Gastroesophageal sphincter (tissue), 4 donors: ENCODE results near the gene TPST2. TPM values are rescaled to one million over a fixed set of nuclear protein-coding genes. Genes with fewer than 3 reads are reported as not detected.

Experiments
- ATAC-seq: fragments of 150-250 bp; one replicate; pipeline ENCODE4 v1.9.1; 2016; ENCODE audit warnings: mild to moderate bottlenecking, moderate library complexity
- H3K27ac ChIP-seq, 4 donors: fragments of 200-600 bp; sonication (generic) in 3 of 4; 1 replicate in 3 of 4; 2 replicates in 1 of 4; pipeline ENCODE4 v1.5.1; 2016 to 2019
- H3K27me3 ChIP-seq: fragments of 200-600 bp; sonication (generic); one replicate; pipeline ENCODE4 v1.5.1; 2019
- H3K36me3 ChIP-seq, 2 donors: fragments of 200-600 bp; sonication (generic); one replicate each; pipeline ENCODE4 v1.5.1; 2019; ENCODE audit warnings: control low read depth in 1 of 2
- H3K4me1 ChIP-seq, 3 donors: fragments of 200-600 bp; sonication (generic); 1 replicate in 2 of 3; 2 replicates in 1 of 3; pipeline ENCODE4 v1.5.1; 2016 to 2019; ENCODE audit warnings: control low read depth in 2 of 3
- H3K4me3 ChIP-seq, 2 donors: fragments of 200-600 bp; sonication (generic); one replicate each; pipeline ENCODE4 v1.5.1; 2019; ENCODE audit warnings: mild to moderate bottlenecking in 1 of 2, moderate library complexity in 1 of 2
- H3K9me3 ChIP-seq, 3 donors: fragments of 200-600 bp; sonication (generic); one replicate each; pipeline ENCODE4 v1.5.1; 2017 to 2019; ENCODE audit warnings: control low read depth in 2 of 3
- EP300 ChIP-seq: sonication (generic); formaldehyde crosslinking; IDR thresholded peaks from one replicate; pipeline ENCODE4 v1.6.1; 2017; ENCODE audit warnings: antibody characterized with exemption, mild to moderate bottlenecking
- POLR2A ChIP-seq, 2 donors: fragments of 450-650 bp; IDR thresholded peaks; one replicate each; pipeline ENCODE4 v1.6.1; 2017; ENCODE audit warnings: antibody characterized with exemption in 2 of 2, mild to moderate bottlenecking in 2 of 2, moderate library complexity in 1 of 2
- POLR2AphosphoS5 ChIP-seq: sonication (generic); formaldehyde crosslinking; IDR thresholded peaks from one replicate; pipeline ENCODE4 v1.6.1; 2017; ENCODE audit warnings: antibody characterized with exemption
- WGBS, 2 donors: methylation state at CpG; one replicate each; pipeline ENCODE4 v1.1.5; 2018; ENCODE audit warnings: low coverage in 1 of 2; 5-methylcytosine and 5-hydroxymethylcytosine counted together
- total RNA-seq, 4 donors: library from RNA; depleted of rRNA; stranded (reverse); fragments of >200 nt; gene quantifications; one replicate each; pipeline ENCODE4 v1.1.0, GENCODE V29; 2016
- TF ChIP-seq, protein P1 (sequence below), 4 experiments: fragments of 200-600 bp in 2 of 4; fragments of 450-650 bp in 2 of 4; sonication (generic) in 1 of 4; IDR thresholded peaks; one replicate each; pipeline ENCODE4 v1.5.1; 2017 to 2019; ENCODE audit warnings: antibody characterized with exemption in 4 of 4, mild to moderate bottlenecking in 2 of 4, moderate library complexity in 2 of 4

The TPST2 gene
- total RNA-seq, 4 donors from 2014 or later, result 16.8 to 27.7 (median 21.0) TPM

DNA sequence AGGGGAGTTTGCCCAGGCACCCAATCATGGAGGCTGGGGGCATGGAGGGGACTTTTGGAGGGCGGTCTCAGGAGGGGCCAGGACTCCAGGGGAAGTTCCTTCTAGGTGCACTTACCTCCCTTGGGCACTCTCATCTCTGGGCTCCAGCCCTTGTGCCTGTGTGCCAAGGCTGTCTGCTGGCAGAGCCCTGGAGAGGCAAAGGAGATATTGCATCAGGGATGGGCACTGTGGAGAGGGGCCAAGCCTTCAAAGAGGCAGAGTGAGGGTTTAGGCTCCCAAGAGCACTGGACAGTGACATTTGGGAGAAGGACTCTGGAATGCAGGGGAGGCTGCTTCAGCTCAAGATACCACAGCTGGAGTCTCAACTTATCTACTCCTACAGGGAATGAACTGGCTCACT lies 45.4 kb downstream of the TPST2 start:
- H3K36me3 ChIP-seq, result peaks cover 0 to 27% of the 10 kb centered on the region in 2 donors
- no peak overlapping the region for H3K4me3 ChIP-seq
- H3K27ac ChIP-seq, result no peak overlapping the region
- H3K9me3 ChIP-seq, result no peaks in the 10 kb centered on the region
- no CpG with 5 or more reads among the region's 1 CpG for WGBS, 2 donors
- no peak for ATAC-seq
- H3K27me3 ChIP-seq, result no peaks in the 10 kb centered on the region
- no peaks in the 10 kb centered on the region for H3K4me1 ChIP-seq
- TF ChIP-seq, protein P1, sequence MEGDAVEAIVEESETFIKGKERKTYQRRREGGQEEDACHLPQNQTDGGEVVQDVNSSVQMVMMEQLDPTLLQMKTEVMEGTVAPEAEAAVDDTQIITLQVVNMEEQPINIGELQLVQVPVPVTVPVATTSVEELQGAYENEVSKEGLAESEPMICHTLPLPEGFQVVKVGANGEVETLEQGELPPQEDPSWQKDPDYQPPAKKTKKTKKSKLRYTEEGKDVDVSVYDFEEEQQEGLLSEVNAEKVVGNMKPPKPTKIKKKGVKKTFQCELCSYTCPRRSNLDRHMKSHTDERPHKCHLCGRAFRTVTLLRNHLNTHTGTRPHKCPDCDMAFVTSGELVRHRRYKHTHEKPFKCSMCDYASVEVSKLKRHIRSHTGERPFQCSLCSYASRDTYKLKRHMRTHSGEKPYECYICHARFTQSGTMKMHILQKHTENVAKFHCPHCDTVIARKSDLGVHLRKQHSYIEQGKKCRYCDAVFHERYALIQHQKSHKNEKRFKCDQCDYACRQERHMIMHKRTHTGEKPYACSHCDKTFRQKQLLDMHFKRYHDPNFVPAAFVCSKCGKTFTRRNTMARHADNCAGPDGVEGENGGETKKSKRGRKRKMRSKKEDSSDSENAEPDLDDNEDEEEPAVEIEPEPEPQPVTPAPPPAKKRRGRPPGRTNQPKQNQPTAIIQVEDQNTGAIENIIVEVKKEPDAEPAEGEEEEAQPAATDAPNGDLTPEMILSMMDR (IDR thresholded peaks at IDR 0.05), result no peak
- TF ChIP-seq POLR2A (IDR thresholded peaks at IDR 0.05) (no peak), POLR2AphosphoS5 (no peak), EP300 (no peak)

GRCh38 chr22:26542831-26543230 lies 47.1 kb downstream of the TPST2 start:
- Histone ChIP-seq H3K27ac (no peak overlapping the region), H3K4me1 (no peaks in the 10 kb centered on the region), H3K36me3 (peaks cover 0 to 34% of the 10 kb centered on the region in 2 donors), H3K4me3 (no peak overlapping the region), H3K9me3 (no peaks in the 10 kb centered on the region), H3K27me3 (no peaks in the 10 kb centered on the region)
- ATAC-seq, result no peak
- TF ChIP-seq POLR2AphosphoS5 (no peak), EP300 (no peak), POLR2A (IDR thresholded peaks at IDR 0.05) (no peak)
- TF ChIP-seq, protein P1 (IDR thresholded peaks at IDR 0.05), result no peak
- WGBS, 2 donors, result 46 to 100% methylated on average over 1 to 2 of the region's 3 CpGs

DNA sequence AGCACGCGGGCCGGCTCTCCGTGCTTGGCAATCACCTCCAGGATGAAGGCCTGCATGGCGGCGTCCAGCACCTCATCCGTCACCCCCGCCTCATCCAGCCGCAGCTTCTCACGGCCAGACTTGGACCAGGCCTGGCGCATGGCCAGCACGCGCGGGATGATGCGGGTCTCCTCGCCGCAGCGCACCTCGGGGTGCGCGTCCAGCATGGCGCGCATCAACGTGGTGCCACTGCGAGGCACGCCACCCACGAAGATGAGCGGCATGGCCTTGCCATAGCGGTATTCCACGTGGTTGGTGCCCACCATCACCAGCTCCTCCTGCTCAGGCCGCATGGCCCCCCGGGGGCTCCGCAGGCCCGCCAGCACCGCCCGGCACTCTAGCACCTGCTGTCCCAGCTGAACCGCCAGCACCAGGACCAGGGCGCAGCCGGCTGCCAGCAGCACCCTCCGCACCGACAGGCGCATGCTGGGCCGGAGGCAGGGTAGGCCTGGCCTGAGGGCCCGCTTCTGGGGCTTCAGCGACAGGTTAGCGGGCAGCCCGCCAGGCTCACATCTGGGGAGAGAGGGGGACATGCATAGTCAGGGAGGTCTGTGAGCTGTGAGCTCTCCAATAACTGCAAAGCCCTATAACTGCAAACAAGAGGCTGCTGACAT lies 48.6 kb downstream of the TPST2 start:
- ATAC-seq, result no peak

GRCh38 chr22:26540119-26540518 lies 49.8 kb downstream of the TPST2 start:
- no peak overlapping the region for H3K27ac ChIP-seq
- no peaks in the 10 kb centered on the region for H3K9me3 ChIP-seq
- H3K27me3 ChIP-seq, result no peaks in the 10 kb centered on the region
- H3K36me3 ChIP-seq, result peaks cover 0 to 48% of the 10 kb centered on the region in 2 donors
- ATAC-seq, result no peak
- H3K4me3 ChIP-seq, result no peak overlapping the region
- WGBS, 2 donors, result 100% methylated on average over 1 to 2 of the region's 2 CpGs
- no peaks in the 10 kb centered on the region for H3K4me1 ChIP-seq
- TF ChIP-seq POLR2AphosphoS5, result no peak
- TF ChIP-seq, protein P1 (IDR thresholded peaks at IDR 0.05), result no peak
- TF ChIP-seq EP300, result no peak
- TF ChIP-seq POLR2A (IDR thresholded peaks at IDR 0.05), result no peak

More for the DNA sequence above, 48.6 kb downstream of the TPST2 start:
- no peak overlapping the region for H3K4me3 ChIP-seq
- no peak overlapping the region for H3K27ac ChIP-seq
- no peaks in the 10 kb centered on the region for H3K27me3 ChIP-seq
- H3K4me1 ChIP-seq, result no peaks in the 10 kb centered on the region
- H3K36me3 ChIP-seq, result peaks cover 0 to 41% of the 10 kb centered on the region in 2 donors
- TF ChIP-seq POLR2A (IDR thresholded peaks at IDR 0.05) (no peak), EP300 (no peak), POLR2AphosphoS5 (no peak)
- TF ChIP-seq, protein P1 (IDR thresholded peaks at IDR 0.05), result no peak
- 97% methylated on average over 5 of the region's 47 CpGs; no CpG with 5 or more reads in 1 of the 2 donors for WGBS, 2 donors
- H3K9me3 ChIP-seq, result no peaks in the 10 kb centered on the region

DNA sequence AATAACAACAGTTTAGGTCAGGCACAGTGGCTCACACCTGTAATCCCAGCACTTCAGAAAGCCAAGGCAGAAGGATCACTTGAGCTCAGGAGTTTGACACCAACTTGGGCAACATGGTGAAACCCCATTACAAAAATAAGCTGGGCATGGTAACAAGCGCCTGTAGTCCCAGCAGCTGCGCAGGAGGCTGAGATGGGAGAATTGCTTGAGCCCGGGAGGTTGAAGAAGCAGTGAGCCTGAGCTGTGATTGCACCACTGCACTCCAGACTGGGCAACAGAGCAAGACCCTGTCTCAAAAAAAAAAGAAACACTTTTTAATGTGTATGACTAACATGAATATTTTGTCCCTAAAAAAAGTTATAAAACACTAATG lies 53.2 kb downstream of the TPST2 start:
- no peak for ATAC-seq
- Histone ChIP-seq H3K4me3 (no peak overlapping the region), H3K9me3 (no peaks in the 10 kb centered on the region), H3K27ac (no peak overlapping the region), H3K4me1 (no peaks in the 10 kb centered on the region), H3K27me3 (no peaks in the 10 kb centered on the region), H3K36me3 (peaks cover 0 to 50% of the 10 kb centered on the region in 2 donors)
- WGBS, 2 donors, result 71% methylated on average over 1 of the region's 3 CpGs; no CpG with 5 or more reads in 1 of the 2 donors
- no peak for TF ChIP-seq POLR2A (IDR thresholded peaks at IDR 0.05)
- TF ChIP-seq POLR2AphosphoS5, result no peak
- no peak for TF ChIP-seq EP300
